Keratinocyte (primary cell): ENCODE data around the gene LSAMP. TPM values are rescaled to one million over a fixed set of nuclear protein-coding genes. Genes with fewer than 3 reads are reported as not detected.

ENCODE experiments used
- DNase-seq: peaks from one replicate; pipeline ENCODE4 v3.0.0-alpha.2; 2011; ENCODE audit warnings: low read depth, missing footprints, low spot score
- FAIRE-seq: peaks from 2 replicates; lab custom pipeline; 2011; peaks lifted over from hg19 to GRCh38; lab: Jason Lieb, UNC
- H2AFZ ChIP-seq: 2 replicates; pipeline ENCODE4 v1.6.0; 2012; ENCODE audit warnings: low read length, control low read depth, inconsistent platforms; ENCODE audit not compliant: control insufficient read depth
- H3K27ac ChIP-seq: 2 replicates; pipeline ENCODE4 v1.5.1; 2011; ENCODE audit warnings: low read length; ENCODE audit not compliant: control insufficient read depth, insufficient read depth
- H3K27me3 ChIP-seq: 3 replicates; pipeline ENCODE4 v1.6.0; 2011; ENCODE audit warnings: low read length; ENCODE audit not compliant: control insufficient read depth, insufficient read depth; ENCODE audit errors: extremely low read depth
- H3K36me3 ChIP-seq, 2 experiments: 2 replicates in 1 of 2; 3 replicates in 1 of 2; pipeline ENCODE4 v1.5.1; 2011; ENCODE audit warnings: low read length in 2 of 2, mild to moderate bottlenecking in 1 of 2; ENCODE audit not compliant: control insufficient read depth in 2 of 2, insufficient read depth in 2 of 2; ENCODE audit errors: extremely low read depth in 1 of 2
- H3K4me1 ChIP-seq: 3 replicates; pipeline ENCODE4 v1.5.1; 2011; ENCODE audit warnings: low read length; ENCODE audit not compliant: control insufficient read depth, insufficient read depth; ENCODE audit errors: extremely low read depth
- H3K4me2 ChIP-seq: 3 replicates; pipeline ENCODE4 v1.6.0; 2011; ENCODE audit warnings: low read depth, low read length; ENCODE audit not compliant: control insufficient read depth, insufficient read depth; ENCODE audit errors: extremely low read depth
- H3K4me3 ChIP-seq, 3 experiments: fragments of 200-600 bp in 1 of 3; sonication (generic) in 1 of 3; 2 replicates in 2 of 3; 3 replicates in 1 of 3; pipeline ENCODE4 v1.5.1; 2011 to 2016; ENCODE audit warnings: low read length in 3 of 3, mild to moderate bottlenecking in 3 of 3, control low read depth in 2 of 3, inconsistent platforms in 1 of 3, low read depth in 1 of 3, mixed read lengths in 1 of 3, mixed run types in 1 of 3, moderate library complexity in 1 of 3; ENCODE audit not compliant: control insufficient read depth in 2 of 3, insufficient read depth in 2 of 3; ENCODE audit errors: extremely low read depth in 1 of 3
- H3K79me2 ChIP-seq: 2 replicates; pipeline ENCODE4 v1.6.0; 2012; ENCODE audit warnings: low read length; ENCODE audit not compliant: control insufficient read depth, insufficient read depth
- H3K9ac ChIP-seq: 3 replicates; pipeline ENCODE4 v1.6.0; 2011; ENCODE audit warnings: low read length; ENCODE audit not compliant: control insufficient read depth, insufficient read depth; ENCODE audit errors: extremely low read depth
- H3K9me1 ChIP-seq: 3 replicates; pipeline ENCODE4 v1.6.0; 2011; ENCODE audit warnings: low read length; ENCODE audit not compliant: control insufficient read depth, insufficient read depth; ENCODE audit errors: extremely low read depth
- H3K9me3 ChIP-seq: 2 replicates; pipeline ENCODE4 v1.5.1; 2012; ENCODE audit warnings: low read depth, low read length; ENCODE audit not compliant: control insufficient read depth
- H4K20me1 ChIP-seq: 3 replicates; pipeline ENCODE4 v1.6.0; 2011; ENCODE audit warnings: low read length; ENCODE audit not compliant: control insufficient read depth, insufficient read depth; ENCODE audit errors: extremely low read depth
- CTCF ChIP-seq, 3 experiments: IDR thresholded peaks in 1 of 3; conservative IDR thresholded peaks in 1 of 3; optimal IDR thresholded peaks in 1 of 3; 2 replicates in 2 of 3; 3 replicates in 1 of 3; pipeline versions ENCODE3 to v1.5.1; 2011; ENCODE audit warnings: low read length in 3 of 3, mild to moderate bottlenecking in 3 of 3, moderate library complexity in 2 of 3, control low read depth in 1 of 3, inconsistent platforms in 1 of 3; ENCODE audit not compliant: insufficient read depth in 2 of 3; ENCODE audit errors: extremely low read depth in 1 of 3
- EZH2 ChIP-seq: IDR thresholded peaks from one replicate; pipeline ENCODE4 v1.6.1; 2012; ENCODE audit warnings: inconsistent platforms, mild to moderate bottlenecking, low read length, moderate library complexity
- dilution Hi-C: fragments of 300-500 bp; cut with MboI; formaldehyde crosslinking; loops from one replicate; pipeline ENCODE4 v1.7.0; 2020; ENCODE audit warnings: low sequenced_read_pairs; ENCODE audit not compliant: extremely low pct_ligation_motif_present
- polyA plus RNA-seq, 5 experiments: library from polyadenylated mRNA; depleted of rRNA in 3 of 5; stranded (reverse) in 3 of 5; stranded (forward) in 1 of 5; unstranded in 1 of 5; fragments of >200 nt; gene quantifications; 1 replicate in 1 of 5; 2 replicates in 3 of 5; 3 replicates in 1 of 5; pipeline versions ENCODE4 v1.2.1 to v1.2.3, GENCODE V29; 2011 to 2012; ENCODE audit warnings: missing spikeins in 2 of 5, low read depth in 1 of 5, low replicate concordance in 1 of 5

Gene LSAMP
- polyA plus RNA-seq, 1 donor (not counting 4 experiments of a cell fraction or from before 2014, with no cell fraction given) = 0.12 TPM

GRCh38 chr3:116161575-116162525 is 283.4 kb downstream of the LSAMP start:
- Histone ChIP-seq H4K20me1 (no peaks in the 10 kb centered on the region), H2AFZ (no peak overlapping the region), H3K27ac (no peak overlapping the region), H3K9ac (no peak overlapping the region), H3K9me1 (no peaks in the 10 kb centered on the region), H3K4me2 (no peak overlapping the region), H3K36me3 (no peaks in the 10 kb centered on the region), H3K4me1 (no peaks in the 10 kb centered on the region), H3K27me3 (no peaks in the 10 kb centered on the region), H3K4me3 (no peak overlapping the region), H3K9me3 (no peaks in the 10 kb centered on the region), H3K79me2 (no peaks in the 10 kb centered on the region)
- TF ChIP-seq CTCF (optimal IDR thresholded peaks at IDR 0.05 in 1 of 3, IDR thresholded peaks at IDR 0.05 in 1 of 3, conservative IDR thresholded peaks at IDR 0.05 in 1 of 3; ENCODE audit: extremely low read depth in 1 of 3, insufficient read depth in 2 of 3, low read length in 3 of 3) (no peak), EZH2 (no peak)
- DNase-seq (no peak), FAIRE-seq (no peak)
- dilution Hi-C loops = no loop called here

GRCh38 chr3:116160594-116160993 is 284.7 kb downstream of the LSAMP start:
- Histone ChIP-seq H3K9ac (no peak overlapping the region), H3K9me1 (no peaks in the 10 kb centered on the region), H3K36me3 (no peaks in the 10 kb centered on the region), H3K79me2 (no peaks in the 10 kb centered on the region), H3K27ac (no peak overlapping the region), H3K4me2 (no peak overlapping the region), H3K27me3 (no peaks in the 10 kb centered on the region), H4K20me1 (no peaks in the 10 kb centered on the region), H3K4me3 (no peak overlapping the region), H2AFZ (no peak overlapping the region), H3K4me1 (no peaks in the 10 kb centered on the region), H3K9me3 (no peaks in the 10 kb centered on the region)
- DNase-seq = no peak
- TF ChIP-seq EZH2 (no peak), CTCF (optimal IDR thresholded peaks at IDR 0.05 in 1 of 3, IDR thresholded peaks at IDR 0.05 in 1 of 3, conservative IDR thresholded peaks at IDR 0.05 in 1 of 3; ENCODE audit: extremely low read depth in 1 of 3, insufficient read depth in 2 of 3, low read length in 3 of 3) (no peak)
- no peak for FAIRE-seq
- dilution Hi-C loops = no loop called here
